Glomerular endothelial cell (primary cell): ENCODE measurements around the gene HIP1. TPM values are rescaled to one million over a fixed set of nuclear protein-coding genes. Genes with fewer than 3 reads are reported as not detected.
"Not testable (repeated sequence)": the region's sequence is repeated elsewhere in the genome, so short reads cannot be mapped to it uniquely, and the experiment has no call there.

ENCODE experiments used
- DNase-seq: peaks from one replicate; pipeline ENCODE4 v3.0.0-alpha.2; 2011; ENCODE audit warnings: low read depth, low spot score; ENCODE audit errors: extremely low read depth
- total RNA-seq: library from RNA; depleted of rRNA; stranded (reverse); fragments of >200 nt; gene quantifications from 2 replicates; pipeline ENCODE4 v1.2.3, GENCODE V29; 2015

Gene HIP1
- total RNA-seq, 1 donor from 2014 or later = 35.5 TPM

GRCh38 chr7:75717746-75718145, 21.0 kb downstream of the HIP1 start:
- not testable (repeated sequence) for DNase-seq

GRCh38 chr7:75716992-75717626, 21.6 kb downstream of the HIP1 start:
- no peak for DNase-seq

DNA sequence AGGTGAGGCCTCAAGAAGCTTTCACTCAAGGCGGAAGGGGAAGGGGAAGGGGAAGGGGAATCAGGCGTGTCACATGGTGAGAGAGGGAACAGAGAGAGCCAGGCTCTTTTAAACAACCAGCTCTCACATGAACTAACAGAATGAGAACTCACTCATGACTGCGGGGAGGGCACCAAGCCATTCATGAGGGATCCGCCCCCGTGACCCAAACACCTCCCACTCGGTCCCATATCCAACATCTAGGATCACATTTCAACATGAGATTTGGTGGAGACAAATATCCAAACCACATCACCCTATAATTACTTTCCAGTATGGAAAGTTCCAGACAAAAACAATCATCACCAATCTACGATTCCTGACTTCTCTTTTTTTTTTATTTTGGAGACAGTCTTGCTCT, 22.9 kb downstream of the HIP1 start:
- no peak for DNase-seq

DNA sequence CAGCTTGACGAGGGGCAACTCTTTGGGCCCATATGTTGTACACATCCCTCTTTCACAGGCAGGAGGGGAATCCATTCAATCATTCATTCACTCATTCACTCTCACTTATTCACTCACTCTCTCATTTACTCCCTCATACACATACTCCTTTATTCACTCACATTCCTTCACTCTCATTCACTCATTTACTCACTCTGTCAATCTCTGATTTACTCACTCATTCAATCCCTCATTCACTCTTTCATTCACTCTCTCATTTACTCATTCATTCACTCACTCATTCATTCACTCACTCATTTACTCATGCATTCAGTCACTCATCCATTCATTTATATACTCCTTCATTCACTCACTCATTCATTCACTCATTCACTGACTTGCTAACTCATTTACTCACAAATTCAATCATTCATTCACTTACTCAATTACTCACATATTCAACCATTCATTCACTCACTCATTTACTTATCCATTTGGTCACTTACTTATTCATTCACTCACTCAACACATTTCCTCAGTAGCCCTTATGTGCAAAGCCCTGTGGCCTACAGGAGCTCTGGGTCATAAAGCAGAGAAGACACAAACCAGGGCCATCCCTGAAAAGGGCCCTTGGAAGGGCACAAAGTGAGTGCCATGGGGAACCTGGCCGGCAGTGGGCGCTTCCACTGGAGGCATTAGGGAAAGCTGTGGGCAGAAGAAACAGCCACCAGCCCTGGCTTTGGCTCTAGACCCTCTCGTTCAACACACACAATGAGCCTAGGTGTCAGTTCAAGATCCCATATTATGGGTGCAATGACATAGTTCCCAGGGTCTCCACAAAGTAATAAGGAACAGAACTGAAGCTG, 26.0 kb downstream of the HIP1 start:
- no peak for DNase-seq

DNA sequence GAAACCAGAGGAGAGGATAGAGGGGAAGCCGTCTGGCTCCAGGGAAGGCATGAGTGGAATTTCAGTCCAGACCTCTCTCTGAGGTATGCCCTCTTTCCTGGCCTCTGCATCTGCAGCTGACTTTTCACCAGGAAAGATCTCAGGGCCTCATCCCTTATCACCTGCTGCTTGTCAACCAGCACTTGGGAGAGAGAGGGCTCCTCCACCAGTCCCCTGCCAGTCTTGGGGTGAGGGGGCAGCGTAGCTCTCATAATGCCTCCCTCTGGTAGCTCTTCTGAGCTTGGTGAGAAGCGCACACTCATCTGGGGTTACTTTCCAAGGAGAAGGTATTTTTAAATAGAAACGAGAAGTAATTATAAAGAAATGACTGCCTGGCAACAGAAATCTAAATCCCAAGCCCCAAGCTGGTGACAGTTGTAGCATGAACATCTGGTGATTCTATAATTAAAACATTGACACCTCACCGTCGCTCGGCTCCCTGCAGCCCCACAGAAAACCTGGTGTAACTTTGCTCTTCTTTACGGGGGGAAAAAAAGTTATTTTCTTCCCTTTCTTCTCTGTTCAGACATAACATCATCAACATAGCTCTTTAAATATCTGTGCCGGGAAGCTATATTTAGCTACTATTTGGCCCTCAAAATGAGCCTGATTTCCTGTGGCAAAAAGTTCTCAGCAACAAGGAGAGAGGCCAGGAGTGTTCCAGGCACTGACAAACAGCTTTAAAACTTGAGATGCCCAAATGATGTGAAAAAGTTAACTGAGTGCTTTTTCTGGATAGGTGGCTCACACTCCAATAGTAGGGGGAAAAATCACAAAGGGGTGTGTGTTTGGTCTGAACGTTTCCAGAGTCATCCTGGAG, 26.9 kb downstream of the HIP1 start:
- DNase-seq = no peak

DNA sequence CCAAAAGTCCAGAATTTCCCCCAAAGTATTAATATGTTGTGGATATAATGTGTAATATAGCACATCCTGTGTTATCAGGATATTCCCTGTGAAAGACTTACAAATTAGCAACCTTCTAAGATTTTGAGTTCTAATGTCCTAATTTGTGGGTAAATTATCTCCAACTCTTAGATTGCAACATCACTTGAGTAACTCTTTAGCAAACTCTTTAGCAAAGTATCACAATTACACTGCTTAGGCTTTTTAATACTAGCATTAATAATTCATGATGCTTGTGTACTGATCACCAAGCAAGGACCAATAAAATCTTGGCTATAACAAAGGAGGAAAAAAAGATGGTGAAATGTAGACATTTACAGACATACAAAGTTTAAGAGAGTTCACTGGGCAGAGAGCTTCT, 27.7 kb downstream of the HIP1 start:
- no peak for DNase-seq

GRCh38 chr7:75704928-75705327, 33.8 kb downstream of the HIP1 start:
- DNase-seq = no peak

DNA sequence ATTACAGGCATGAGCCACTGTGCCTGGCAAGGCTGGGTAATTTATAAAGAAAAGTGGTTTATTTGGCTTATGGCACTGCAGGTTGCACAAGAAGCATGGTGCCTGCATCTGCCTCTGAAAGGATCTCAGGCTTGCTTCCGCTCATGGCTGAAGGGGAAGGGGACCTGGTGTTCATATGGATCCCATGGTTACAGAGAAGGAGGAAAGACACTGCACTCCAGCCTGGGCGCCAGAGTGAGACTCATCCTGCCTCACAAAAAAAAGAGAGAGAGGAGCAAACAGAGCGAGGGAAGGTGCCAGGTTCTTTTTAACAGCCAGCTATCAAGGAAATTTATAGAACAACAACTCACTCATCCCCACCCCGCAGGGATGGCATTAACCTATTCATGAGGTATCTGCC, 36.2 kb downstream of the HIP1 start:
- no peak for DNase-seq

DNA sequence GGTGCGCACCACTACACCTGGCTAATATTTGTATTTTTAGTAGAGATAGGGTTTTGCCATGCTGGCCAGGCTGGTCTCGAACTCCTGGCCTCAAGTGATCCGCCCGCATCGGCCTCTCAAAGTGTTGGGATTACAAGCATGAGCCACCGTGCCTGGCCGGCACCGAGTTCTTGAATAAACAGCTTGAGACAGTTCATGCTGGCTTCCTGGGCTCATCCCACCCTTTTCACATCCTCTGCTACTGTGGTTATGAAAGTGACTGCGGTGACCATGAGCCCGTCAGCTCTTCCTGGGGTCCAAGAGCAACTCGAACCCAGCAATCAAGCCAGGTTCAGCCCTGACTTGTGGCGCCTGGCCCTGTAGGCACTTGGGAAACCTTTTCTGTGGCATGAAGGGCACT, 38.7 kb downstream of the HIP1 start:
- no peak for DNase-seq

DNA sequence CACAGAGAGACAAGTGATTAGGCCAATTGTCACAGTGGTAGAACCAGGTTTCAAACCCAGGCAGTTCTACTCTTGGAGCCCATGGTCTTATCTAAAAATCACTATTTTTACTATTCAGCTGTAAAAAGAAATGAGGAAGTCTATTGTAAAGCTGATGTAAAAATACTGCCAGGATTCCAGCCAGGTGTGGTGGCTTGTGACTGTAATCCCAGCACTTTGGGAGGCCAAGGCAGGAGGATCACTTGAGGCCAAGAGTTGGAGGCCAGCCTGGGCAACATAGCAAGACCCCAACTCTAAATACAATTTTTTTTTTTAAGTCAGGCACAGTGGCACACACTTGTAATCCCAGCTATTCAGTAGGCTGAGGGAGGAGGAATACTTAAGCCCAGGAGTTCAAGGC, 40.4 kb downstream of the HIP1 start:
- no peak for DNase-seq

- DNase-seq = no peak
Measured at GRCh38 chr7:75696263-75697037, 42.3 kb downstream of the HIP1 start.

GRCh38 chr7:75694638-75695399, 43.9 kb downstream of the HIP1 start:
- no peak for DNase-seq

DNA sequence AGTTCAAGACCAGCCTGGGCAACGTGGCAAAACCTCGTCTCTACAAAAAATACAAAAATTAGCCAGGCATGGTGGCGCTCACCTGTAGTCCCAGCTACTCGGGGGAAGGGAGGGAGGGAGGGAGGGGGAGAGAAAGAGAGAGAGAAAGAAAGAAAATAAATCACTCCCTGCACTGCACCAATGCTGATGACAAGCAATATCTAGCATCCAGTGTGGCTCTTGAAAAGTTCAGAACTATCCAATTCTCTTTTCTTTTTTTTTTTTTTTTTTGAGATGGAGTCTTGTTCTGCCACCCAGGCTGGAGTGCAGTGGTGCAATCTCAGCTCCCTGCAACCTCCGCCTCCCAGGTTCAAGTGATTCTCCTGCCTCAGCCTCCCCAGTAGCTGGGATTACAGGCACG, 45.1 kb downstream of the HIP1 start:
- DNase-seq = not testable (repeated sequence)

DNA sequence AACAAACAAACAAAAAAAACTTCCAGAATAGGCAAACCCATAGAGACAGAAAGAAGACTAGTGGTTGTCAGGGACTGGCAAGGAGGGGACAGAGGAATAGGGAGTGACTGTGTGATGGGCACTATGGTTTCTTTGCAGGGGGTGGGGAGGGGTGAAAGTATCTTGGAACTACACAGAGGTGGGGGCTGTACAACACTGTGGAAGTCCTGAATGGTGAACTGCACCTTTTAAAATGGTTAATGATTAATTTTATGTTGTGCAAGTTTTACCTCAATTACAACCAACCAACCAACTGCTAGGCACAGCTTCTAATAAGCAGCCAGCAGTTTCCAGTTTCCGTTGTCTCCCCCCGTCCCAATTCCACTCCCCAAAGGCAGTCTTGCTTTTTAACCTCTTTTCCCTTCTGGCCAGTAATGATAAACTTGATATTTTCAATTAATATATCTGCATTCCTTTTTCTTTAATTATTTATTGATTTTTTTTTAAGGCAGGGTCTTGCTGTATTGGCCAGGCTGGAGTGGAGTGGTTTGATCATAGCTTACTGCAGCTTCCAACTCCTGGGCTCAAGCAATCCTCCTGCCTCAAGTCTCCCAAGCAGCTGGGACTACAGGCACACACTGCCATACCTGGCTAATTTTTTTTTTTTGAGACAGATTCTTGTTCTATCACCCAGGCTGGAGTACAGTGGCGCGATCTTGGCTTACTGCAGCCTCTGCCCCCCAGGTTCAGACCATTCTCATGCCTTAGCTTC, 46.8 kb downstream of the HIP1 start:
- no peak for DNase-seq

GRCh38 chr7:75690121-75690523, 48.6 kb downstream of the HIP1 start:
- no peak for DNase-seq

GRCh38 chr7:75689246-75690099, 49.3 kb downstream of the HIP1 start:
- DNase-seq = no peak

DNA sequence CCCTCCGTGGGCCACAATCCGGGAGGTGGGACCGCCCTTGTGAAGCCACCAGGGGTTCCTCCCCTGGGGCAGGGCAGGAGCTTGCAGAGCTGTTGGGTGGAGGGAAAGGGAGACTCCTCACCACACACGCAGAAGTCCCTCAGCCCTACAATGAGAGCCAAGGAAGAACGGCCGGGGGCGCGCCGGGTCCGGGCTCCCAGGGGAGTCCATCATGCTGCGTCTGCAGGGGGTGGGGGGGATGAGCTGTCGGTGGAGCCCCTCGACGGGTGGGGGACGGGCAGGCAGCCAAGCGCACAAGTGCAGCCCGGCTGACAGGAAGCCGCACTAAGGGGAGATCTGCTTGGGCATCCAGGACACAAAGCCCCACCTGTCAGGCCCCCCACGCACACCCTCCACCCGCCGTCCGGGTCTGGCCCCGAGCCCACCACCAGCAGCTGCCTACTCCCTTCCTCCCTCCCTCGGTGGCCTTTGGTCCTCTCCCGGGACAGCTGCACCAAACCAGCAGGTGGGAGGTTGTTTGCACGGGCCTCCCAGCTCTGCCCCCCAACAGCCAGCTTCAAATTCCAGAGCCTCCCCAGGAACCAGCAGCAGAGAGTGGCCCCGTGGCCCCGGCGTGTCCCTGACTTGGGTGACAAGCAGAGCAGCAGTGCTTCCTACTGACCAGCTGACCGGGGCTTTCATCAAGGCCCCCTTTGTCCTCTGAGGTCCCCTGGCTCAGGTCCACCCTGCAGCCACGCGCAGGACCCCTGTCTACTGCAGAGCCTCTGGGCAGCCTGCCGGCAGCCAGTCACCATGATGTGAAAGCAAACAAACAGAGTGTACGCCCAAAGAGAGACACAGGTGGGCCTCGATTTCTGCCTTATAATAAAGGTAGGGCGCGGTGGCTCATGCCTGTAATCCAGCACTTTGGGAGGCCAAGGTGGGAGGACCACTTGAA, 50.3 kb downstream of the HIP1 start:
- DNase-seq = no peak
